ENCODE results near the gene PDE10A. TPM values are rescaled to one million over a fixed set of nuclear protein-coding genes. Genes with fewer than 3 reads are reported as not detected.
"Not testable (repeated sequence)": the region's sequence is repeated elsewhere in the genome, so short reads cannot be mapped to it uniquely, and the experiment has no call there.

PDE10A gene
- total RNA-seq, 1 experiment from 2014 or later, result 1.8 TPM

DNA sequence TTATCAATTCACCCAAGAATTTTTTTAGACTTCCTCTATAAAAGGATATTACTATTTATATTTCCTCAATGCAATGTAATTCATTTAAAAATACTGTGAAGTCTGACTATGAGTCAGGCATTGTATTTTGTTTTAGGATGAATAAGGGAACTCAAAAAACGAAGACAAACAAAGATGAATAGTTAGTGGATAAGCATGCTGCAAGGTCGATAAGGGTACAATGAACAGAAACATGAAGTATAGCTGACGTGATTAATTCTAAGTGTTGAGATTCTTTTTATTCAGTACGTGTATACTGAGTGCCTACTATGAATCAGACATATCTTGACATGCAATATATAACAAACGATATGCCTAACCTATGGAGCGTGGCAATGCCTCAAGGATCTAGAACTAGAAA, 105.4 kb downstream of the PDE10A start:
- CTCF ChIA-PET, result no interaction called here

DNA sequence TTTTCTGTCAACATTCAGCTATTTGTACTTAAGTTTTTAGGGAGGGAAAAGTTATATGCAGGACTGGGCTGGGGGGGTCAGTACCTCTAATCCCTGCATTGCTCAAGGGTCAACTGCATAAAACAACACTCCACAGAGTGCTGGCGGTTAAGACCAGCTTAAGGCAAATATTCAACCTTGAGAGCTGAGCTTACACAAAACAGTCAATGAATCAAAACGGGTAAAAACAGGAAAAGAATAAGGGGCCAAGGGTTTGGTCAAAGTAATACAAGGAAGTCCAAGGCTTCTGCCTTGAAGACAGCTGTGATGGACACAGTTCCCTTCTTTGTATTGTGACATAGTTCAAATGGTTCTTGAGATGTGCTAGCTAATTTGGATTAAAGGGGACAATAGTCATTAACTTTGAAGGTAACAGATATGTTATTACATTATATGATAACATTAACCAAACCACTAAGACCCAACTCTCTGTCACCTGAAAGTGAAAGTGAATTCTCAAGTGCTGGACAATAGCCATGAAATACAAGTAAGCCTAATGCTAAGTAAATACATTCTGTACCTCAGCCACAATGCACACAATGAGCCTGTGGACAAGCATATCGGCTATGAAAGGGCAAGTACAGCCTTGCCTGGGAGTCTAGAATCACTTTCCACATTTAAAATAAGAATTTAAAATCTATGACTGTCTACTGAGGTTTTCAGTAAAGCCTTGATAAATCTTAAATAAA, 106.8 kb downstream of the PDE10A start:
- H3K27me3 Mint-ChIP-seq (ENCODE audit: insufficient read depth, unreplicated experiment), result no peaks in the 10 kb centered on the region
- TF ChIP-seq, protein P1, sequence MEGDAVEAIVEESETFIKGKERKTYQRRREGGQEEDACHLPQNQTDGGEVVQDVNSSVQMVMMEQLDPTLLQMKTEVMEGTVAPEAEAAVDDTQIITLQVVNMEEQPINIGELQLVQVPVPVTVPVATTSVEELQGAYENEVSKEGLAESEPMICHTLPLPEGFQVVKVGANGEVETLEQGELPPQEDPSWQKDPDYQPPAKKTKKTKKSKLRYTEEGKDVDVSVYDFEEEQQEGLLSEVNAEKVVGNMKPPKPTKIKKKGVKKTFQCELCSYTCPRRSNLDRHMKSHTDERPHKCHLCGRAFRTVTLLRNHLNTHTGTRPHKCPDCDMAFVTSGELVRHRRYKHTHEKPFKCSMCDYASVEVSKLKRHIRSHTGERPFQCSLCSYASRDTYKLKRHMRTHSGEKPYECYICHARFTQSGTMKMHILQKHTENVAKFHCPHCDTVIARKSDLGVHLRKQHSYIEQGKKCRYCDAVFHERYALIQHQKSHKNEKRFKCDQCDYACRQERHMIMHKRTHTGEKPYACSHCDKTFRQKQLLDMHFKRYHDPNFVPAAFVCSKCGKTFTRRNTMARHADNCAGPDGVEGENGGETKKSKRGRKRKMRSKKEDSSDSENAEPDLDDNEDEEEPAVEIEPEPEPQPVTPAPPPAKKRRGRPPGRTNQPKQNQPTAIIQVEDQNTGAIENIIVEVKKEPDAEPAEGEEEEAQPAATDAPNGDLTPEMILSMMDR (IDR thresholded peaks at IDR 0.05; ENCODE audit: unreplicated experiment), result no peak
- DNase-seq (ENCODE audit: unreplicated experiment), result peak; percentile 67
- ChIA-PET POLR2A (no interaction called here), CTCF (interaction anchor here (1.1 kb wide), 1 partner anchor 23 kb away, joined by 3 read pairs; no protein-coding TSS in a partner anchor)
- peaks cover 5% of the 10 kb centered on the region for H3K9me3 Mint-ChIP-seq (ENCODE audit: unreplicated experiment)
- BruUV-seq (replicated peaks), result no TSS peak
- H3K4me3 Mint-ChIP-seq (ENCODE audit: unreplicated experiment), result no peak overlapping the region
- H3K4me1 Mint-ChIP-seq (ENCODE audit: insufficient read depth, unreplicated experiment), result peaks cover 6% of the 10 kb centered on the region
- no peaks in the 10 kb centered on the region for H3K36me3 Mint-ChIP-seq (ENCODE audit: insufficient read depth, unreplicated experiment)
- intact Hi-C loops (cut with micrococcal nuclease), result no loop called here
- no peak overlapping the region for H3K27ac Mint-ChIP-seq (ENCODE audit: low read depth, unreplicated experiment)

More for the DNA sequence above, 105.4 kb downstream of the PDE10A start:
- H3K9me3 Mint-ChIP-seq (ENCODE audit: unreplicated experiment), result peaks cover 5% of the 10 kb centered on the region
- H3K27me3 Mint-ChIP-seq (ENCODE audit: insufficient read depth, unreplicated experiment), result no peaks in the 10 kb centered on the region
- BruUV-seq (replicated peaks), result no TSS peak
- intact Hi-C loops (cut with micrococcal nuclease), result no loop called here
- TF ChIP-seq, protein P1 (IDR thresholded peaks at IDR 0.05; ENCODE audit: unreplicated experiment), result no peak
- peaks cover 6% of the 10 kb centered on the region for H3K4me1 Mint-ChIP-seq (ENCODE audit: insufficient read depth, unreplicated experiment)
- H3K27ac Mint-ChIP-seq (ENCODE audit: low read depth, unreplicated experiment), result no peak overlapping the region
- H3K36me3 Mint-ChIP-seq (ENCODE audit: insufficient read depth, unreplicated experiment), result no peaks in the 10 kb centered on the region
- no peak for DNase-seq (ENCODE audit: unreplicated experiment)
- H3K4me3 Mint-ChIP-seq (ENCODE audit: unreplicated experiment), result no peak overlapping the region
- POLR2A ChIA-PET, result no interaction called here

DNA sequence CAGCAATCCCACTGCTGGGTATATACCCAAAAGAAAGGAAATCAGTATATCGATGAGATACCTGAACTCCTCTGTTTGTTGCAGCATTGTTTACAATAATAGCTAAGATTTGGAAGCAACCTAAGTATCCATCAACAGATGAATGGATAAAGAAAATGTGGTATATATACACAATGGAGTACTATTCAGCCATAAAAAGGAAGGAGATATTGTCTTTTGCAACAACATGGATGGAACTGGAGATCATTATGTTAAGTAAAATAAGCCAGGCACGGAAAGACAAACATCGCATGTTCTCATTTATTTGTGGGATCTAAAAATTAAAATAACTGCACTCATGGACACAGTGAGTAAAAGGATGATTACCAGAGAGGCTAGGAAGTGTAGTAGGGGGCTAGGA, 108.4 kb downstream of the PDE10A start:
- H3K4me1 Mint-ChIP-seq (ENCODE audit: insufficient read depth, unreplicated experiment); DNase-seq (ENCODE audit: unreplicated experiment); H3K36me3 Mint-ChIP-seq (ENCODE audit: insufficient read depth, unreplicated experiment); BruUV-seq (replicated peaks); CTCF ChIA-PET; H3K4me3 Mint-ChIP-seq (ENCODE audit: unreplicated experiment); H3K27me3 Mint-ChIP-seq (ENCODE audit: insufficient read depth, unreplicated experiment); H3K27ac Mint-ChIP-seq (ENCODE audit: low read depth, unreplicated experiment); intact Hi-C loops (cut with micrococcal nuclease); H3K9me3 Mint-ChIP-seq (ENCODE audit: unreplicated experiment); POLR2A ChIA-PET: not testable (repeated sequence)

DNA sequence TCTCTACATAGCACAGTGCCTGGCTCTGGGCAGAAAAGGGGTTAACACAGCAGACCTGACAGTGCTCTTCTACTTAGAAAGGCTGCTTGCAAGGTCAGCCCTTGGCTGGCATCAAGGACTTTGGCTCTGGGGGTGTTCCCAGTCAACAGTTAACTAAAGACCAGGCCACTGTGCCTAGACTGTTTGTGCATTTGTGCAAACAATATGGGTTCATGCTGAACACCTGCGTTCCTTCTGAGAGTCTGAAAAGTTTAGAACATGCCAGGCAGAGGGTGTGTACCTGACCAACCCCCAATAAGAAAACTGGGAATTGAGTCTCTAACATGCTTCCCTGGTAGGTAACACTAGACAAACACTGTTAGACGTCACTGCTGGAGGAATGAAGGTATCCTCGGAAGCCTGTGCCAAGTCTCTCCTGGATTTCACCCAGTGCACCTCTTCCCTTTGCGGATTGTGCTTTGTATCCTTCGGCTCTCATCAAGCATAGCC, 110.7 kb downstream of the PDE10A start:
- Mint-ChIP-seq H3K4me3 (ENCODE audit: unreplicated experiment) (no peak overlapping the region), H3K27me3 (ENCODE audit: insufficient read depth, unreplicated experiment) (no peaks in the 10 kb centered on the region), H3K4me1 (ENCODE audit: insufficient read depth, unreplicated experiment) (peaks cover 7% of the 10 kb centered on the region), H3K27ac (ENCODE audit: low read depth, unreplicated experiment) (no peak overlapping the region), H3K9me3 (ENCODE audit: unreplicated experiment) (no peaks in the 10 kb centered on the region), H3K36me3 (ENCODE audit: insufficient read depth, unreplicated experiment) (no peaks in the 10 kb centered on the region)
- no peak for DNase-seq (ENCODE audit: unreplicated experiment)
- ChIA-PET CTCF (interaction anchor here (0.6 kb wide), 1 partner anchor 178 kb away, joined by 3 read pairs; no protein-coding TSS in a partner anchor), POLR2A (no interaction called here)
- intact Hi-C loops (cut with micrococcal nuclease), result no loop called here
- BruUV-seq (replicated peaks), result no TSS peak
- TF ChIP-seq, protein P1 (IDR thresholded peaks at IDR 0.05; ENCODE audit: unreplicated experiment), result no peak

All from MCF 10A (cell line).